H1 (cell line): ENCODE measurements around the gene H2BK1. TPM values are rescaled to one million over a fixed set of nuclear protein-coding genes. Genes with fewer than 3 reads are reported as not detected.

Source experiments
- polyA plus RNA-seq, 7 experiments: library from polyadenylated mRNA; depleted of rRNA in 3 of 7; stranded (reverse) in 5 of 7; unstranded in 2 of 7; fragments of >200 nt in 5 of 7; fragments of 200-250 nt in 2 of 7; gene quantifications; 1 replicate in 5 of 7; 2 replicates in 1 of 7; 4 replicates in 1 of 7; pipeline versions ENCODE4 v1.2.1 to v1.2.3, GENCODE V29; 2011 to 2013; ENCODE audit warnings: missing spikeins in 2 of 7, mixed read lengths in 2 of 7
- total RNA-seq: library from RNA; stranded (reverse); fragmentation: NEBNext Ultra II Directional; extraction: Animal tissue kit (Norgen Biotek cat#: 25700); gene quantifications from 2 replicates; pipeline ENCODE4 v1.2.1, GENCODE V29; 2021
- TF ChIP-seq, protein P1 (sequence below): fragments of 300-600 bp; sonication (generic); IDR thresholded peaks from 2 replicates; pipeline ENCODE4 v1.7.1; 2012; ENCODE audit warnings: low read length, moderate library complexity, mild to moderate bottlenecking, inconsistent platforms; ENCODE audit not compliant: insufficient replicate concordance

H2BK1 gene
- total and polyA plus RNA-seq, 2 of the 8 experiments (the other 6 are each of a cell fraction or from before 2014, with no cell fraction given) = not detected

GRCh38 chr7:151239837-151240459, 29.7 kb upstream of the H2BK1 start (continued):
- TF ChIP-seq, protein P1, sequence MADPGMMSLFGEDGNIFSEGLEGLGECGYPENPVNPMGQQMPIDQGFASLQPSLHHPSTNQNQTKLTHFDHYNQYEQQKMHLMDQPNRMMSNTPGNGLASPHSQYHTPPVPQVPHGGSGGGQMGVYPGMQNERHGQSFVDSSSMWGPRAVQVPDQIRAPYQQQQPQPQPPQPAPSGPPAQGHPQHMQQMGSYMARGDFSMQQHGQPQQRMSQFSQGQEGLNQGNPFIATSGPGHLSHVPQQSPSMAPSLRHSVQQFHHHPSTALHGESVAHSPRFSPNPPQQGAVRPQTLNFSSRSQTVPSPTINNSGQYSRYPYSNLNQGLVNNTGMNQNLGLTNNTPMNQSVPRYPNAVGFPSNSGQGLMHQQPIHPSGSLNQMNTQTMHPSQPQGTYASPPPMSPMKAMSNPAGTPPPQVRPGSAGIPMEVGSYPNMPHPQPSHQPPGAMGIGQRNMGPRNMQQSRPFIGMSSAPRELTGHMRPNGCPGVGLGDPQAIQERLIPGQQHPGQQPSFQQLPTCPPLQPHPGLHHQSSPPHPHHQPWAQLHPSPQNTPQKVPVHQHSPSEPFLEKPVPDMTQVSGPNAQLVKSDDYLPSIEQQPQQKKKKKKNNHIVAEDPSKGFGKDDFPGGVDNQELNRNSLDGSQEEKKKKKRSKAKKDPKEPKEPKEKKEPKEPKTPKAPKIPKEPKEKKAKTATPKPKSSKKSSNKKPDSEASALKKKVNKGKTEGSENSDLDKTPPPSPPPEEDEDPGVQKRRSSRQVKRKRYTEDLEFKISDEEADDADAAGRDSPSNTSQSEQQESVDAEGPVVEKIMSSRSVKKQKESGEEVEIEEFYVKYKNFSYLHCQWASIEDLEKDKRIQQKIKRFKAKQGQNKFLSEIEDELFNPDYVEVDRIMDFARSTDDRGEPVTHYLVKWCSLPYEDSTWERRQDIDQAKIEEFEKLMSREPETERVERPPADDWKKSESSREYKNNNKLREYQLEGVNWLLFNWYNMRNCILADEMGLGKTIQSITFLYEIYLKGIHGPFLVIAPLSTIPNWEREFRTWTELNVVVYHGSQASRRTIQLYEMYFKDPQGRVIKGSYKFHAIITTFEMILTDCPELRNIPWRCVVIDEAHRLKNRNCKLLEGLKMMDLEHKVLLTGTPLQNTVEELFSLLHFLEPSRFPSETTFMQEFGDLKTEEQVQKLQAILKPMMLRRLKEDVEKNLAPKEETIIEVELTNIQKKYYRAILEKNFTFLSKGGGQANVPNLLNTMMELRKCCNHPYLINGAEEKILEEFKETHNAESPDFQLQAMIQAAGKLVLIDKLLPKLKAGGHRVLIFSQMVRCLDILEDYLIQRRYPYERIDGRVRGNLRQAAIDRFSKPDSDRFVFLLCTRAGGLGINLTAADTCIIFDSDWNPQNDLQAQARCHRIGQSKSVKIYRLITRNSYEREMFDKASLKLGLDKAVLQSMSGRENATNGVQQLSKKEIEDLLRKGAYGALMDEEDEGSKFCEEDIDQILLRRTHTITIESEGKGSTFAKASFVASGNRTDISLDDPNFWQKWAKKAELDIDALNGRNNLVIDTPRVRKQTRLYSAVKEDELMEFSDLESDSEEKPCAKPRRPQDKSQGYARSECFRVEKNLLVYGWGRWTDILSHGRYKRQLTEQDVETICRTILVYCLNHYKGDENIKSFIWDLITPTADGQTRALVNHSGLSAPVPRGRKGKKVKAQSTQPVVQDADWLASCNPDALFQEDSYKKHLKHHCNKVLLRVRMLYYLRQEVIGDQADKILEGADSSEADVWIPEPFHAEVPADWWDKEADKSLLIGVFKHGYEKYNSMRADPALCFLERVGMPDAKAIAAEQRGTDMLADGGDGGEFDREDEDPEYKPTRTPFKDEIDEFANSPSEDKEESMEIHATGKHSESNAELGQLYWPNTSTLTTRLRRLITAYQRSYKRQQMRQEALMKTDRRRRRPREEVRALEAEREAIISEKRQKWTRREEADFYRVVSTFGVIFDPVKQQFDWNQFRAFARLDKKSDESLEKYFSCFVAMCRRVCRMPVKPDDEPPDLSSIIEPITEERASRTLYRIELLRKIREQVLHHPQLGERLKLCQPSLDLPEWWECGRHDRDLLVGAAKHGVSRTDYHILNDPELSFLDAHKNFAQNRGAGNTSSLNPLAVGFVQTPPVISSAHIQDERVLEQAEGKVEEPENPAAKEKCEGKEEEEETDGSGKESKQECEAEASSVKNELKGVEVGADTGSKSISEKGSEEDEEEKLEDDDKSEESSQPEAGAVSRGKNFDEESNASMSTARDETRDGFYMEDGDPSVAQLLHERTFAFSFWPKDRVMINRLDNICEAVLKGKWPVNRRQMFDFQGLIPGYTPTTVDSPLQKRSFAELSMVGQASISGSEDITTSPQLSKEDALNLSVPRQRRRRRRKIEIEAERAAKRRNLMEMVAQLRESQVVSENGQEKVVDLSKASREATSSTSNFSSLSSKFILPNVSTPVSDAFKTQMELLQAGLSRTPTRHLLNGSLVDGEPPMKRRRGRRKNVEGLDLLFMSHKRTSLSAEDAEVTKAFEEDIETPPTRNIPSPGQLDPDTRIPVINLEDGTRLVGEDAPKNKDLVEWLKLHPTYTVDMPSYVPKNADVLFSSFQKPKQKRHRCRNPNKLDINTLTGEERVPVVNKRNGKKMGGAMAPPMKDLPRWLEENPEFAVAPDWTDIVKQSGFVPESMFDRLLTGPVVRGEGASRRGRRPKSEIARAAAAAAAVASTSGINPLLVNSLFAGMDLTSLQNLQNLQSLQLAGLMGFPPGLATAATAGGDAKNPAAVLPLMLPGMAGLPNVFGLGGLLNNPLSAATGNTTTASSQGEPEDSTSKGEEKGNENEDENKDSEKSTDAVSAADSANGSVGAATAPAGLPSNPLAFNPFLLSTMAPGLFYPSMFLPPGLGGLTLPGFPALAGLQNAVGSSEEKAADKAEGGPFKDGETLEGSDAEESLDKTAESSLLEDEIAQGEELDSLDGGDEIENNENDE = no peak
